ENCODE measurements around the gene SLC9A9.

- TF ChIP-seq CTCF (IDR thresholded peaks at IDR 0.05 in 8 of 11, conservative IDR thresholded peaks at IDR 0.05 in 3 of 11), result no peak
- no peak for TF ChIP-seq POLR2AphosphoS5 (IDR thresholded peaks at IDR 0.05)
- no peak for TF ChIP-seq POLR2A (IDR thresholded peaks at IDR 0.05)
Observed at GRCh38 chr3:143277531-143277930, 570.7 kb downstream of the SLC9A9 start.
